Nephron progenitor cell (in vitro differentiated cells): ENCODE measurements around the gene GNA14.

Experiments
- DNase-seq: peaks from one replicate; pipeline ENCODE4 v3.0.0; 2021
- H3K27ac Mint-ChIP-seq: 2 replicates; pipeline ENCODE4 v1.8.0; 2021; ENCODE audit warnings: mild to moderate bottlenecking, moderate library complexity, mixed read lengths
- H3K27me3 Mint-ChIP-seq: 2 replicates; pipeline ENCODE4 v1.8.0; 2021; ENCODE audit warnings: mild to moderate bottlenecking, low read depth, mixed read lengths; ENCODE audit not compliant: poor library complexity
- H3K36me3 Mint-ChIP-seq: 2 replicates; pipeline ENCODE4 v1.8.0; 2021; ENCODE audit warnings: low read depth, mixed read lengths
- H3K4me1 Mint-ChIP-seq: 2 replicates; pipeline ENCODE4 v1.8.0; 2021; ENCODE audit warnings: mixed read lengths
- H3K4me3 Mint-ChIP-seq: 2 replicates; pipeline ENCODE4 v1.8.0; 2021; ENCODE audit warnings: mild to moderate bottlenecking, moderate library complexity, mixed read lengths
- H3K9me3 Mint-ChIP-seq: 2 replicates; pipeline ENCODE4 v1.8.0; 2021; ENCODE audit warnings: mild to moderate bottlenecking, moderate library complexity, mixed read lengths
- TF ChIP-seq, protein P1 (sequence below): fragments of 200-600 bp; sonication (generic); IDR thresholded peaks from 2 replicates; pipeline ENCODE4 v1.5.0; 2021; ENCODE audit warnings: antibody characterized with exemption

Gene GNA14

DNA sequence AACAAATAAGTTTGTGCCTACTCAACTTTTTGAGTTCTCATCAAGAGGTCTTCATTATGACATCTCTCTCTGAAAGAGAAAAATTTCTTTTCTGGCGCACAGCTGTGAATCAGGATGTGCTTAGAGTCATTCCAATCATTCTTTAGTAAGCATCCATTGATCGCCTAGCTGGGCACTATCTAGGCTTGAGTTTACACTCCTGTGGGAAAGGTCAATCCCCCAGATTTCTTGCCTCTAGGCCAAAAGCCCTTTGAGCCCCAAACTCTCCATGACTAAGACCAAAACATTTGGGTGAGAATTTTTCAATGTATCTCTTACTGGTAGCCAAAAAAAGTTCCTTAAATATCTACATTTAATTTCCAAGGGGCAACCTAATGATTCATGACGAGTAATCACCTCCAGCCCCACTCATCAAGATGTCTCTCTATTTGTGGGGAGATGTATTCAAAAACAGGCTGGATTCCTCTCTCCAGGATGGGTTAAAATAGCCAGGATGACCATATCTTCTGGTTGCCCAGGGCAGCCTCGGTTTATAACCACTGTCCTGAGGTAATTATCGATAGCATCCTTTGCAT lies 101.7 kb downstream of the GNA14 start:
- Mint-ChIP-seq H3K27ac (no peak overlapping the region), H3K9me3 (peaks cover 31% of the 10 kb centered on the region), H3K36me3 (peaks cover 10% of the 10 kb centered on the region), H3K4me3 (no peak overlapping the region), H3K27me3 (no peaks in the 10 kb centered on the region), H3K4me1 (no peaks in the 10 kb centered on the region)
- DNase-seq, result no peak
- TF ChIP-seq, protein P1, sequence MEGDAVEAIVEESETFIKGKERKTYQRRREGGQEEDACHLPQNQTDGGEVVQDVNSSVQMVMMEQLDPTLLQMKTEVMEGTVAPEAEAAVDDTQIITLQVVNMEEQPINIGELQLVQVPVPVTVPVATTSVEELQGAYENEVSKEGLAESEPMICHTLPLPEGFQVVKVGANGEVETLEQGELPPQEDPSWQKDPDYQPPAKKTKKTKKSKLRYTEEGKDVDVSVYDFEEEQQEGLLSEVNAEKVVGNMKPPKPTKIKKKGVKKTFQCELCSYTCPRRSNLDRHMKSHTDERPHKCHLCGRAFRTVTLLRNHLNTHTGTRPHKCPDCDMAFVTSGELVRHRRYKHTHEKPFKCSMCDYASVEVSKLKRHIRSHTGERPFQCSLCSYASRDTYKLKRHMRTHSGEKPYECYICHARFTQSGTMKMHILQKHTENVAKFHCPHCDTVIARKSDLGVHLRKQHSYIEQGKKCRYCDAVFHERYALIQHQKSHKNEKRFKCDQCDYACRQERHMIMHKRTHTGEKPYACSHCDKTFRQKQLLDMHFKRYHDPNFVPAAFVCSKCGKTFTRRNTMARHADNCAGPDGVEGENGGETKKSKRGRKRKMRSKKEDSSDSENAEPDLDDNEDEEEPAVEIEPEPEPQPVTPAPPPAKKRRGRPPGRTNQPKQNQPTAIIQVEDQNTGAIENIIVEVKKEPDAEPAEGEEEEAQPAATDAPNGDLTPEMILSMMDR, result no peak

DNA sequence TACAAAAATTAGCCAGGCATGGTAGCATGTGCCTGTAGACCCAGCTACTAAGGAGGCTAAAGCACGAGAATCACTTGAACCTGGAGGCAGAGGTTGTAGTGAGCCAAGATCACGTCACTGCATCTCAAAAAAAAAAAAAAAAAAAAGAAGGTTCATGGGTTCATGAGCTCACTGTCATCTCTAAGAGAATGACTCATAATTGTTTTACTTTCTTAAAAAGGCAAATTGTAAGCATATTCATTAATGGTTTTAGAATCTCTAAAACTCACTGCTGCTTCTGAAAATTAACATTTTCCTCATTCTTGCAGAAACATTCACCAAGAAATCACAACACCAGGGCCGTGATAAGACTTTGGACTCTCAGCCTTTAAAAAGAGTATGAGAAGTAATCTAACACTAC lies 103.6 kb downstream of the GNA14 start:
- H3K9me3 Mint-ChIP-seq, result peaks cover 50% of the 10 kb centered on the region
- no peak overlapping the region for H3K27ac Mint-ChIP-seq
- H3K4me3 Mint-ChIP-seq, result no peak overlapping the region
- H3K4me1 Mint-ChIP-seq, result no peaks in the 10 kb centered on the region
- H3K27me3 Mint-ChIP-seq, result no peaks in the 10 kb centered on the region
- DNase-seq, result no peak
- TF ChIP-seq, protein P1, result no peak
- H3K36me3 Mint-ChIP-seq, result peaks cover 17% of the 10 kb centered on the region

DNA sequence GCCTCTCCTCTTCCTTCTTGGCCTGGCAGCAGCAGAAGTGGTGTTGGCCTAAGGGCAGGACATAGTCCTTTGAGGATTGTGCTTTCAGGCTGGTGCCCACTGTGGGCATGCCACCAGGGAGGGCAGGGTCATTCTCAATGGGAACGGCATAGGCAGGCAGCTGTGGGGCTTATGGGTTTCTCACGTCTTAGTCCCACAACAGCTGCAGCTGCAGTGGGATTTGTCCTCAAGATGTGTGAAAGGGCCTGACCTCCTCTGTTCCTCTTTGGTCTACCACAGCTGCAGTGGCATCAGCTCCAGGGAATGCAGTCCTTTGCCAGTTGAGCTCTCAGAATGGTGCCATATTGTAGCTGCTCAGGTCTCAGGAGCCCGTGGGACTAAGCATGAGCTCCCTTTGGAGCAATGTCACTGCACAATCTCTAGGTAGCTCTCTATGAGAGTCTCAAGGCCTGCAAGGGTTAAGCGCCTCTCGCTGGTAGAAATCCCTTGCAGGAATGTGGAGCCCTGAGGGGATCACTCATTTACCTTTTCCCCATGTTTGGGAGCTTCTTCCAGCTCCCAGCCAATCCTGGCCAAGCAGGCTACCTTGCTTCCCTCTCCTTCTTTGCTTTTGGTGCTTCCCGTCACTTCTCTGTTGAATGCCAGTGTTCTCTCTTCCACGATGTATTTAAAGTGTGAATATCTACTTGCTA lies 104.8 kb downstream of the GNA14 start:
- no peaks in the 10 kb centered on the region for H3K27me3 Mint-ChIP-seq
- TF ChIP-seq, protein P1, result no peak
- DNase-seq, result no peak
- no peaks in the 10 kb centered on the region for H3K4me1 Mint-ChIP-seq
- H3K4me3 Mint-ChIP-seq, result no peak overlapping the region
- H3K36me3 Mint-ChIP-seq, result peaks cover 17% of the 10 kb centered on the region
- peaks cover 60% of the 10 kb centered on the region for H3K9me3 Mint-ChIP-seq
- no peak overlapping the region for H3K27ac Mint-ChIP-seq

DNA sequence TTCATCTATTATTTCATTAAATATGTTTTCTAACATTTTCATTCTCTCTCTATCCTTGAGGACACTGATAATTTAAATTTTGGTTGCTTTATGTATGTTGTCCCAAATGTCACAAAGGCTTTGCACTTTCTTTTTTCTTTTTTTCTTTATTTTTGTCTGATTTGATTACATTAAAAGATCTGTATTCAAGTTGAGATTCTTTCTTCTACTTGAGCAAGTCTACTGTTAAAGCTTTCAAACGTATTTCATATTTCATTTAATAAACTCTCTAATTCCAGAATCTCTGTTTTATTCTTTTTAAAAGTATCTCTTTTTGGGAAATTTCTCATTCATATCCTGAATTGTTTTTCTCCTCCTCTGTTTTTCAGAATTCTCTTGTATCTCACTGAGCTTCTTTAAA lies 106.5 kb downstream of the GNA14 start:
- H3K36me3 Mint-ChIP-seq, result peaks cover 17% of the 10 kb centered on the region
- H3K27ac Mint-ChIP-seq, result no peak overlapping the region
- no peak overlapping the region for H3K4me3 Mint-ChIP-seq
- peaks cover 66% of the 10 kb centered on the region for H3K9me3 Mint-ChIP-seq
- DNase-seq, result no peak
- TF ChIP-seq, protein P1, result no peak
- no peaks in the 10 kb centered on the region for H3K4me1 Mint-ChIP-seq
- H3K27me3 Mint-ChIP-seq, result no peaks in the 10 kb centered on the region

DNA sequence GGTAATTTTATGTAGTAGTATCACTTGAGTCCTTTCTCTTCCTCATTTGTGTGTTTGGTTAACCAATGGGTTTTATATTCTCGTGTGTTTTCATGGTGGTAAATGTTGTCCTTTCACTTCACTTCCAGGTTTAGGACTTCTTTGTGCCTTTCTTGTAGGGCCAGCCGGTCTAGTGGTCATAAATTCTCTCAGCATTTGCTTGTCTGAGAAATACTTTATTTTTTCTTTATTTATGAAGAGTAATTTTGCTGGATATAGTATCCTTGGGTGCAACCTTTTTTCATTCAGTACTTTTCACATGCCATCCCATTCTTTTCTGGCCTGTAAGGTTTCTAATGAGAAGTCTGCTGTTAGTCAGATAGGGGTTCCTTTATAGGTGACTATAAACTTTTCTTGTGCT lies 107.1 kb downstream of the GNA14 start:
- H3K4me1 Mint-ChIP-seq, result no peaks in the 10 kb centered on the region
- peaks cover under 1% of the 10 kb centered on the region for H3K27me3 Mint-ChIP-seq
- H3K36me3 Mint-ChIP-seq, result peaks cover 17% of the 10 kb centered on the region
- TF ChIP-seq, protein P1, result no peak
- H3K27ac Mint-ChIP-seq, result no peak overlapping the region
- DNase-seq, result no peak
- H3K4me3 Mint-ChIP-seq, result no peak overlapping the region
- peaks cover 63% of the 10 kb centered on the region for H3K9me3 Mint-ChIP-seq
